ENCODE measurements around the gene DPP3.
"Not testable (repeated sequence)": the region's sequence is repeated elsewhere in the genome, so short reads cannot be mapped to it uniquely, and the experiment has no call there.

DNA sequence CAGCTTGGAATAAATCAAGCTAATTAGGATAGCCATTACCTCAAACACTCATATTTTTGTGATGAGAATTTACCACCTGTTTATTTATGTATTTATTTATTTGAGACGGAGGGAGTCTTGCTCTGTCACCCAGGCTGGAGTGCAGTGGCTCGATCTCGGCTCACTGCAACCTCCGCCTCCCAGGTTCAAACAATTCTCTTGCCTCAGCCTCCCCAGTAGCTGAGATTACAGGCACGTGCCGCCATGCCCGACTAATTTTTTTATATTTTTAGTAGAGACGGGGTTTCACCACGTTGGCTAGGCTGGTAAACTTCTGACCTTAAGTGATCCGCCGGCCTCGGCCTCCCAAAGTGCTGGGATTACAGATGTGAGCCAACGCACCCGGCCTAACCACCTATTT, 64.7 kb downstream of the DPP3 start:
- not testable (repeated sequence) for TF ChIP-seq POLR2A (IDR thresholded peaks at IDR 0.05; ENCODE audit: low read length); PBX3 (IDR thresholded peaks at IDR 0.05); EP300 (IDR thresholded peaks at IDR 0.05); JUNB (IDR thresholded peaks at IDR 0.05); CEBPB (IDR thresholded peaks at IDR 0.05); CTCF (IDR thresholded peaks at IDR 0.05); FOSL2 (IDR thresholded peaks at IDR 0.05); FOSL2 (CRISPR knock-in tag; IDR thresholded peaks at IDR 0.05); FOSB (CRISPR knock-in tag; IDR thresholded peaks at IDR 0.05); RFX5 (IDR thresholded peaks at IDR 0.05); JUN (IDR thresholded peaks at IDR 0.05)
- TF ChIP-seq, protein P1, sequence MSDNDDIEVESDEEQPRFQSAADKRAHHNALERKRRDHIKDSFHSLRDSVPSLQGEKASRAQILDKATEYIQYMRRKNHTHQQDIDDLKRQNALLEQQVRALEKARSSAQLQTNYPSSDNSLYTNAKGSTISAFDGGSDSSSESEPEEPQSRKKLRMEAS (IDR thresholded peaks at IDR 0.05) = not testable (repeated sequence)

Data from A549 (cell line).